GM23338 (cell line): ENCODE results near the gene TP53I13. TPM values are rescaled to one million over a fixed set of nuclear protein-coding genes. Genes with fewer than 3 reads are reported as not detected.

Experiments
- ATAC-seq: fragments of 200-7000 bp; cut with Tn5 transposase; 3 replicates; pipeline ENCODE4 v1.9.1; 2020
- DNase-seq: peaks from one replicate; pipeline ENCODE4 v3.0.0-alpha.2; 2015; ENCODE audit warnings: low spot score
- H2AFZ ChIP-seq: fragments of 200-600 bp; sonication (generic); 2 replicates; pipeline ENCODE4 v1.8.0; 2016; ENCODE audit warnings: antibody characterized with exemption, mild to moderate bottlenecking, moderate library complexity
- H3F3A ChIP-seq: fragments of 200-600 bp; sonication (generic); replicated peaks from 2 replicates; pipeline ENCODE4 v1.8.0; 2017; ENCODE audit warnings: antibody characterized with exemption, mixed run types, low read depth
- H3K27ac ChIP-seq: fragments of 200-600 bp; sonication (generic); 2 replicates; pipeline ENCODE4 v1.6.1; 2016; ENCODE audit warnings: low read depth
- H3K27me3 ChIP-seq: fragments of 200-600 bp; sonication (generic); 2 replicates; pipeline ENCODE4 v1.8.0; 2016; ENCODE audit warnings: mild to moderate bottlenecking, mixed run types, moderate library complexity; ENCODE audit not compliant: insufficient read depth
- H3K36me3 ChIP-seq: fragments of 200-600 bp; sonication (generic); 2 replicates; pipeline ENCODE4 v1.8.0; 2016; ENCODE audit warnings: mild to moderate bottlenecking; ENCODE audit not compliant: insufficient read depth
- H3K4me1 ChIP-seq: fragments of 200-600 bp; sonication (generic); 2 replicates; pipeline ENCODE4 v1.8.0; 2016; ENCODE audit warnings: mild to moderate bottlenecking, moderate library complexity; ENCODE audit not compliant: insufficient read depth
- H3K4me2 ChIP-seq: fragments of 200-600 bp; sonication (generic); 2 replicates; pipeline ENCODE4 v1.7.1; 2017; ENCODE audit warnings: mixed run types
- H3K4me3 ChIP-seq: fragments of 200-600 bp; sonication (generic); 2 replicates; pipeline ENCODE4 v1.6.1; 2016; ENCODE audit warnings: mixed run types
- H3K79me2 ChIP-seq: fragments of 200-600 bp; sonication (generic); replicated peaks from 2 replicates; pipeline ENCODE4 v1.8.0; 2017; ENCODE audit warnings: mild to moderate bottlenecking; ENCODE audit not compliant: insufficient read depth
- H3K9me2 ChIP-seq: fragments of 200-600 bp; sonication (generic); 2 replicates; pipeline ENCODE4 v1.8.0; 2017; ENCODE audit not compliant: insufficient read depth
- H4K20me1 ChIP-seq: fragments of 200-600 bp; sonication (generic); replicated peaks from 2 replicates; pipeline ENCODE4 v1.8.0; 2017; ENCODE audit warnings: mild to moderate bottlenecking; ENCODE audit not compliant: insufficient read depth
- H3K27ac Mint-ChIP-seq: 2 replicates; pipeline ENCODE4 v1.8.0; 2020; ENCODE audit warnings: inconsistent platforms, mild to moderate bottlenecking, moderate library complexity, mixed read lengths
- H3K27me3 Mint-ChIP-seq: 3 replicates; pipeline ENCODE4 v1.8.0; 2022; ENCODE audit warnings: low read depth, mild to moderate bottlenecking, moderate library complexity, mixed read lengths, inconsistent platforms; ENCODE audit not compliant: insufficient read depth, poor library complexity
- H3K36me3 Mint-ChIP-seq: 3 replicates; pipeline ENCODE4 v1.8.0; 2021; ENCODE audit warnings: low read depth, mild to moderate bottlenecking, inconsistent platforms, moderate library complexity, mixed read lengths
- H3K4me1 Mint-ChIP-seq: 3 replicates; pipeline ENCODE4 v1.8.0; 2020; ENCODE audit warnings: mild to moderate bottlenecking, inconsistent platforms, mixed read lengths
- H3K4me3 Mint-ChIP-seq: 3 replicates; pipeline ENCODE4 v1.8.0; 2021; ENCODE audit warnings: moderate library complexity, mild to moderate bottlenecking, inconsistent platforms, mixed read lengths
- H3K9me3 Mint-ChIP-seq: 3 replicates; pipeline ENCODE4 v1.8.0; 2020; ENCODE audit warnings: moderate library complexity, mild to moderate bottlenecking, inconsistent platforms, mixed read lengths
- CREB1 ChIP-seq: fragments of 250-450 bp; sonication (Bioruptor Pico); IDR thresholded peaks from 2 replicates; pipeline ENCODE4 v1.5.0; 2020; ENCODE audit warnings: low read depth, mild to moderate bottlenecking, moderate library complexity
- CTCF ChIP-seq, 2 experiments: fragments of 200-600 bp in 1 of 2; sonication (generic) in 1 of 2; conservative IDR thresholded peaks; 2 replicates each; pipeline versions ENCODE4 v1.5.1 to v1.6.1; 2016 to 2017; ENCODE audit warnings: antibody characterized with exemption in 2 of 2, low read depth in 2 of 2, mild to moderate bottlenecking in 2 of 2, moderate library complexity in 1 of 2
- ETS1 ChIP-seq: IDR thresholded peaks from 2 replicates; pipeline ENCODE4 v1.6.1; 2016; ENCODE audit warnings: antibody characterized with exemption
- EZH2 ChIP-seq: fragments of 200-600 bp; sonication (generic); IDR thresholded peaks from one replicate; pipeline ENCODE4 v1.8.0; 2017; ENCODE audit warnings: antibody characterized with exemption, mild to moderate bottlenecking, low read depth; ENCODE audit not compliant: unreplicated experiment
- EZH2phosphoT487 ChIP-seq: fragments of 200-600 bp; sonication (generic); IDR thresholded peaks from one replicate; pipeline ENCODE4 v1.8.1; 2018; ENCODE audit warnings: antibody characterized with exemption; ENCODE audit not compliant: unreplicated experiment
- JUNB ChIP-seq: IDR thresholded peaks from one replicate; pipeline ENCODE4 v1.6.1; 2016; ENCODE audit warnings: antibody characterized with exemption; ENCODE audit not compliant: unreplicated experiment
- NANOG ChIP-seq: IDR thresholded peaks from 2 replicates; pipeline ENCODE4 v1.6.1; 2016; ENCODE audit warnings: antibody characterized with exemption, borderline replicate concordance
- POLR2AphosphoS5 ChIP-seq: IDR thresholded peaks from 2 replicates; pipeline ENCODE4 v1.6.1; 2016; ENCODE audit warnings: antibody characterized with exemption, low read depth
- REST ChIP-seq: IDR thresholded peaks from one replicate; pipeline ENCODE4 v1.6.1; 2018; ENCODE audit warnings: antibody characterized with exemption; ENCODE audit not compliant: unreplicated experiment
- STAT1 ChIP-seq: IDR thresholded peaks from one replicate; pipeline ENCODE4 v1.6.1; 2016; ENCODE audit warnings: antibody characterized with exemption; ENCODE audit not compliant: unreplicated experiment
- ZNF114 ChIP-seq: fragments of 250-450 bp; sonication (Bioruptor Pico); IDR thresholded peaks from 2 replicates; pipeline ENCODE4 v1.5.0; 2020; ENCODE audit warnings: mild to moderate bottlenecking, moderate library complexity
- ZNF331 ChIP-seq: fragments of 250-450 bp; sonication (Bioruptor Pico); IDR thresholded peaks from 2 replicates; pipeline ENCODE4 v1.5.0; 2020; ENCODE audit warnings: low read depth, mild to moderate bottlenecking, moderate library complexity
- polyA plus RNA-seq: library from polyadenylated mRNA; unstranded; fragments of >200 nt; fragmentation: Nextera tagmentation; extraction: Ambion mirVana; gene quantifications from 2 replicates; pipeline ENCODE4 v1.2.1, GENCODE V29; 2016
- total RNA-seq: library from RNA; depleted of rRNA; stranded (reverse); fragments of >200 nt; shearing (Covaris generic); gene quantifications from 2 replicates; pipeline ENCODE4 v1.2.3, GENCODE V29; 2014
- TF ChIP-seq, protein P1 (sequence below): fragments of 250-450 bp; sonication (Bioruptor Pico); IDR thresholded peaks from 2 replicates; pipeline ENCODE4 v1.5.0; 2020; ENCODE audit warnings: mild to moderate bottlenecking, moderate library complexity

TP53I13 gene
- total and polyA plus RNA-seq, 2 experiments from 2014 or later, result 21.0 to 38.9 TPM

- H3K4me1 ChIP-seq, result peaks cover 39% of the 10 kb centered on the region
- Mint-ChIP-seq H3K4me1 (peaks cover 43% of the 10 kb centered on the region), H3K27ac (no peak overlapping the region), H3K9me3 (no peaks in the 10 kb centered on the region; the same call in 1 of the 3 replicates), H3K36me3 (no peaks in the 10 kb centered on the region; the same call in 2 of the 3 replicates), H3K27me3 (peaks cover 69% of the 10 kb centered on the region), H3K4me3 (peak overlapping the region; percentile 78; the same call in 2 of the 3 replicates)
- TF ChIP-seq, protein P1, sequence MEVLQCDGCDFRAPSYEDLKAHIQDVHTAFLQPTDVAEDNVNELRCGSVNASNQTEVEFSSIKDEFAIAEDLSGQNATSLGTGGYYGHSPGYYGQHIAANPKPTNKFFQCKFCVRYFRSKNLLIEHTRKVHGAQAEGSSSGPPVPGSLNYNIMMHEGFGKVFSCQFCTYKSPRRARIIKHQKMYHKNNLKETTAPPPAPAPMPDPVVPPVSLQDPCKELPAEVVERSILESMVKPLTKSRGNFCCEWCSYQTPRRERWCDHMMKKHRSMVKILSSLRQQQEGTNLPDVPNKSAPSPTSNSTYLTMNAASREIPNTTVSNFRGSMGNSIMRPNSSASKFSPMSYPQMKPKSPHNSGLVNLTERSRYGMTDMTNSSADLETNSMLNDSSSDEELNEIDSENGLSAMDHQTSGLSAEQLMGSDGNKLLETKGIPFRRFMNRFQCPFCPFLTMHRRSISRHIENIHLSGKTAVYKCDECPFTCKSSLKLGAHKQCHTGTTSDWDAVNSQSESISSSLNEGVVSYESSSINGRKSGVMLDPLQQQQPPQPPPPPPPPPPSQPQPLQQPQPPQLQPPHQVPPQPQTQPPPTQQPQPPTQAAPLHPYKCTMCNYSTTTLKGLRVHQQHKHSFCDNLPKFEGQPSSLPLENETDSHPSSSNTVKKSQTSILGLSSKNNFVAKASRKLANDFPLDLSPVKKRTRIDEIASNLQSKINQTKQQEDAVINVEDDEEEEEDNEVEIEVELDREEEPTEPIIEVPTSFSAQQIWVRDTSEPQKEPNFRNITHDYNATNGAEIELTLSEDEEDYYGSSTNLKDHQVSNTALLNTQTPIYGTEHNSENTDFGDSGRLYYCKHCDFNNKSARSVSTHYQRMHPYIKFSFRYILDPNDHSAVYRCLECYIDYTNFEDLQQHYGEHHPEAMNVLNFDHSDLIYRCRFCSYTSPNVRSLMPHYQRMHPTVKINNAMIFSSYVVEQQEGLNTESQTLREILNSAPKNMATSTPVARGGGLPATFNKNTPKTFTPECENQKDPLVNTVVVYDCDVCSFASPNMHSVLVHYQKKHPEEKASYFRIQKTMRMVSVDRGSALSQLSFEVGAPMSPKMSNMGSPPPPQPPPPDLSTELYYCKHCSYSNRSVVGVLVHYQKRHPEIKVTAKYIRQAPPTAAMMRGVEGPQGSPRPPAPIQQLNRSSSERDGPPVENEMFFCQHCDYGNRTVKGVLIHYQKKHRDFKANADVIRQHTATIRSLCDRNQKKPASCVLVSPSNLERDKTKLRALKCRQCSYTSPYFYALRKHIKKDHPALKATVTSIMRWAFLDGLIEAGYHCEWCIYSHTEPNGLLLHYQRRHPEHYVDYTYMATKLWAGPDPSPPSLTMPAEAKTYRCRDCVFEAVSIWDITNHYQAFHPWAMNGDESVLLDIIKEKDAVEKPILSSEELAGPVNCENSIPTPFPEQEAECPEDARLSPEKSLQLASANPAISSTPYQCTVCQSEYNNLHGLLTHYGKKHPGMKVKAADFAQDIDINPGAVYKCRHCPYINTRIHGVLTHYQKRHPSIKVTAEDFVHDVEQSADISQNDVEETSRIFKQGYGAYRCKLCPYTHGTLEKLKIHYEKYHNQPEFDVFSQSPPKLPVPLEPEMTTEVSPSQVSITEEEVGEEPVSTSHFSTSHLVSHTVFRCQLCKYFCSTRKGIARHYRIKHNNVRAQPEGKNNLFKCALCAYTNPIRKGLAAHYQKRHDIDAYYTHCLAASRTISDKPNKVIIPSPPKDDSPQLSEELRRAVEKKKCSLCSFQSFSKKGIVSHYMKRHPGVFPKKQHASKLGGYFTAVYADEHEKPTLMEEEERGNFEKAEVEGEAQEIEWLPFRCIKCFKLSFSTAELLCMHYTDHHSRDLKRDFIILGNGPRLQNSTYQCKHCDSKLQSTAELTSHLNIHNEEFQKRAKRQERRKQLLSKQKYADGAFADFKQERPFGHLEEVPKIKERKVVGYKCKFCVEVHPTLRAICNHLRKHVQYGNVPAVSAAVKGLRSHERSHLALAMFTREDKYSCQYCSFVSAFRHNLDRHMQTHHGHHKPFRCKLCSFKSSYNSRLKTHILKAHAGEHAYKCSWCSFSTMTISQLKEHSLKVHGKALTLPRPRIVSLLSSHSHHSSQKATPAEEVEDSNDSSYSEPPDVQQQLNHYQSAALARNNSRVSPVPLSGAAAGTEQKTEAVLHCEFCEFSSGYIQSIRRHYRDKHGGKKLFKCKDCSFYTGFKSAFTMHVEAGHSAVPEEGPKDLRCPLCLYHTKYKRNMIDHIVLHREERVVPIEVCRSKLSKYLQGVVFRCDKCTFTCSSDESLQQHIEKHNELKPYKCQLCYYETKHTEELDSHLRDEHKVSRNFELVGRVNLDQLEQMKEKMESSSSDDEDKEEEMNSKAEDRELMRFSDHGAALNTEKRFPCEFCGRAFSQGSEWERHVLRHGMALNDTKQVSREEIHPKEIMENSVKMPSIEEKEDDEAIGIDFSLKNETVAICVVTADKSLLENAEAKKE, result no peak
- TF ChIP-seq ETS1, result no peak
- no peak for TF ChIP-seq JUNB
- TF ChIP-seq CREB1 (CRISPR knock-in tag), result no peak; the same call in 1 of the 2 replicates
- no peak for TF ChIP-seq STAT1
- TF ChIP-seq POLR2AphosphoS5, result peak; percentile 25; the same call in 1 of the 2 replicates
- peak; percentile 66 to 82 for TF ChIP-seq CTCF (conservative IDR thresholded peaks at IDR 0.05; ENCODE audit: low read depth in 2 of 2)
- no peak for TF ChIP-seq ZNF331 (CRISPR knock-in tag)
- no peak for TF ChIP-seq EZH2phosphoT487
- TF ChIP-seq ZNF114, result no peak
- no peak for TF ChIP-seq NANOG
- no peak for TF ChIP-seq EZH2
- peak; percentile 10 for TF ChIP-seq REST
- H3K36me3 ChIP-seq, result no peaks in the 10 kb centered on the region
- DNase-seq, result peak; percentile 86
- peaks cover 91% of the 10 kb centered on the region for H3K27me3 ChIP-seq
- H3K4me3 ChIP-seq, result peak overlapping the region; percentile 67
- 0 out of 2 replicates have a peak, but pooled peaks cover 4% of the 10 kb centered on the region for H3F3A ChIP-seq
- peak; percentile 18 for ATAC-seq
- peak overlapping the region; percentile 92 for H3K4me2 ChIP-seq
- H2AFZ ChIP-seq, result peak overlapping the region; percentile 93
- peaks cover 5% of the 10 kb centered on the region; the same call in 1 of the 2 replicates for H4K20me1 ChIP-seq
- no peaks in the 10 kb centered on the region for H3K79me2 ChIP-seq
- H3K27ac ChIP-seq, result no peak overlapping the region
- no peaks in the 10 kb centered on the region for H3K9me2 ChIP-seq
Measured at GRCh38 chr17:29617481-29618271, 49.2 kb downstream of the TP53I13 start.
